HG03103 (cell line): ENCODE results near the gene TSC22D1.
A peak's percentile ranks its signal among the peaks of the same experiment; 100 is the strongest.
"Not testable (repeated sequence)": the region's sequence is repeated elsewhere in the genome, so short reads cannot be mapped to it uniquely, and the experiment has no call there.

Source experiments
- ATAC-seq: cut with Tn5 transposase; IDR thresholded peaks from one replicate; pipeline ENCODE4 v1.9.1; 2021; ENCODE audit warnings: low read depth; ENCODE audit not compliant: unreplicated experiment

TSC22D1 gene

DNA sequence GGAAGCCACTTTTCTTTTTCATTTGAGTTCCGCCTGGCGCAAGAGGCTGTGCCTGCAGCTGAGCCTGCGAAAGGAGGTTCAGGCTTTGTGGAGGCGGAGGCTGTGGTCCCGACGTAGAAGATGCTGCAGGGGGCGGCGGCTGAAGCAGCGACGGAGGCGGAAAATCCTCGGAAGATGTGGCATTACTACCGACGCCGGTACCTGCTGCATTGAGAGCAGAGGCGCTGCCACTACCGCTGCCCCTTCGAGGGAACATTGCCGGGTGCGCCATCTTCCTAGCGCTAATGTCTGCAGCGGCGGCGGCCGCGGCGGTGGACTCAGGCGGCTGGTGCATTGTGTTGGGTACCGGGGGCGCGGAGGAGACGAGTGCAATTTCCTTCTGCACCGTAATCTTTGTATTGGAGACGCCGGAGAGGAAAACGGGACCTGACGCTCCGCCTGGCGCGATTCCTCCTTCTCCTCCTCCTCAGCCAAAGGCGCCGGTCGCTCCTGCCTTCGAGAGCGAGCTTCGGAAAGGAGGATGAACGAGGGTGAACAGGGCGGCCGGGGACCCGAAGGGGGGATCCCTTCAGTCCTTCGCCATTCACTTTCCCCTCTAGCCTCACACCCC lies at the start of gene TSC22D1:
TSS of gene TSC22D1 (minus strand) at position 590 of the 610 bp plus-strand sequence. CDS start at position 334, 256 bp downstream.
- ATAC-seq: no peak

GRCh38 chr13:44622708-44623107 lies 46.6 kb upstream of the TSC22D1 start:
- ATAC-seq: no peak

DNA sequence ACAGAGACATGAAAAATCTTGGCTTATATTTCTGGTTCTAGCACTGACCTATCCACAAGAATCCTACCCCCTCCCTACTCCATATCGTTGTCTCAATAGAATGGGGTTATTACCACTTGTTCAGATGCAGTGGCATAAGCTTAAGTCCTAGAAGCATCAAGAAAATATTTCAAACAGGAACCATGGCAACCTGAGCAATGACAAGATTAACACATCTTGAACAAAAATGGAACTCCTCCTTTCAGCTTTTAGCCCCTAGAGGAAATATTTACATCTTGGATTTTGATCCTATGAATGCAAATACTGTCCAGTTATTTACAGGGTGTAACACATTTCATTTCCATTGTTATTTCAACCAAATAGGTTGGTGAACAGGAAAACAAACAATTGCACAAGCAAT lies 46.1 kb upstream of the TSC22D1 start:
- ATAC-seq: no peak

DNA sequence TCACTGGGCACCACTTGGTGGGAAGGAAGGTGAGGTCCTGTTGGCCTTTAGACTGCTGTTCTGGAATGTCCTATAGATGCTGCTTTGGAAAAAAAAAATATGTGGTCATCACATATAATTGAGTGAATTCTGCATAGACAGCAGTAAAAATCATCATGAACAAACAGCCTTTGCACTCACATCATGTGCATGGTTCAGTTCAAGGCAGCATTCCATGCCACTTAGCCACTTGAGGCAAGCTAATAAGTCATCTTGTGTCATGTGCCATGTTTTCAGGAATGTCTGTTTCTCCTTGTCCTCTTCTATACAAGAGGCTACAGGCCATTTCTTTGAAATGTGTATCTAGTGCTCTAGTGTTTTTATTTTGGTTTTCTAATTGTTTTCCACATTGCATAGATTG lies 43.9 kb upstream of the TSC22D1 start:
- no peak for ATAC-seq

DNA sequence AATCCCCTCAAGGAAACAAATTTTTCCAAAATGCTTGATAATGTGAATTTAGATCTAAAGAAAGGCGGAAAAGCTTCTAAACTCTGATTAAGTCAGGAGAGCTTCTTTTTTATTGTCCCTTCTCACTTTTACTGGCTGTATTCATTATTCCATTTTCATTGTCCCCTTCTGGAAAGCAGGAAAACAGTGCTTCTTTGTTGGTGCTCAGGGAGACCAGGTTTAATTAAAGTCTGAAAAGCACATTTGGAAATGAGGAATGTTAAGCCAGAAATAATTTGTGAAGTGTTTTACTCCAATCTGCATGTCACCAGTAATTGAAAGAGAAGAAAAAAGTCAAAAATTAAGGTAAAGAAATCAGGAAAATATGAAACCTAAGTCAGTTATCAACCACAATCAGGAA lies 43.5 kb upstream of the TSC22D1 start:
- ATAC-seq: no peak

GRCh38 chr13:44618326-44618725 lies 42.2 kb upstream of the TSC22D1 start:
- ATAC-seq: no peak

- ATAC-seq: no peak
These were observed 41.5 kb upstream of the TSC22D1 start for GRCh38 chr13:44617648-44618047.

DNA sequence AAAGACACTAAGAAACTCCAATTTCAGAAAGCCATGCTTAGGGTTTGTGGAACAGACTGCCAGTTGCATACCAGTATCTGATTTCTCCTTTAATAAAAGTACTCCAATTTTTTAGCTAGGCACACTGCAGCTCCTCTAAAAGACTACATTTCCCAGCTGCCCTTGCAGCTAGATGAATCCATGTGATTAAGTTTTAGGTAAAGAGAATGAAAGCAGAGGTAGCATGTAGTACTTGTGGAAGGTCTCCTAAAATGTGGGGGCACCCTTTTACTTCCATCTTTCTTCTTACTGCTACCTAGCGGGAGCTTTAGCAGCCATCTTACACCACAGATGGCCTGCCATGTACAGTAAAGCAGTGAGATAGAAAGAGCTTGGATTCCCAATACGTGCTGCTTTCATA lies 33.0 kb upstream of the TSC22D1 start:
- no peak for ATAC-seq

GRCh38 chr13:44605721-44606120 lies 29.6 kb upstream of the TSC22D1 start:
- ATAC-seq: no peak

DNA sequence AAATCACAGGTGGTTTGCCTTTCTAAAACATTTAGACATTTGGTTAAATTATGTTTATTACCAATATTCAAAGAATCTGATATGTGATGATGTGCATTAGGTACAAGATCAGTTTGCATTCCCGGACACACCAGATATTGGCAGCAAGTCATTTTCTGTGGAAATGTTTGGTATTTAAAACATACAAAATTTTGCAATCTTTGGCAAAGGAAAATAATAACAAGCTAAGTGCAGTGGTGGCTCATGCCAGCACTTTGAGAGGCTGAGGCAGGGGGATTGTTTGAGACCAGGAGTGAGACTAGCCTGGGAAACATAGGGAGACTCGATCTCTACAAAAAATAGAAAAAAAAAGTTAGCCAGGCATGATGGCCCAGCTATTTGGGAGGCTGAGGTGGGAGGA lies 29.1 kb upstream of the TSC22D1 start:
- ATAC-seq: no peak

DNA sequence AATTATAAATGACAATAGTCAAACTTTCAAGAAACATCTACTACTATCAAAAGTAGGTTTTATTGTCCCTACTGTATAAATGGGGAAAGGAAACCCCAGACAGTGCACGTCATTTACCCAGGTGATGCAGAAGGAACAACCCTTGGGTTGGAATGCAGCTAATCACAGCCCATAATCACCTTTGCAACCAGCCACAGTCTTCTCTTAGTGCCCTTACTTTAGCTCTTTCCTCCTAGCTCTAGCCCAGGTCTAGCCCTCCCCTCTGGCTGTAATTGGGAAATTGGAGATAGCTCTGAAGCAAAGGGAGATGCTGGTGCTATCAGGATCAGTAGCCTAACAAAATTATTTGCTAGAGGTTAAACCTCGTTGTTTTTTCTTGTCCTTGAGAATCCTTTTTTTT lies 25.5 kb upstream of the TSC22D1 start:
- no peak for ATAC-seq

DNA sequence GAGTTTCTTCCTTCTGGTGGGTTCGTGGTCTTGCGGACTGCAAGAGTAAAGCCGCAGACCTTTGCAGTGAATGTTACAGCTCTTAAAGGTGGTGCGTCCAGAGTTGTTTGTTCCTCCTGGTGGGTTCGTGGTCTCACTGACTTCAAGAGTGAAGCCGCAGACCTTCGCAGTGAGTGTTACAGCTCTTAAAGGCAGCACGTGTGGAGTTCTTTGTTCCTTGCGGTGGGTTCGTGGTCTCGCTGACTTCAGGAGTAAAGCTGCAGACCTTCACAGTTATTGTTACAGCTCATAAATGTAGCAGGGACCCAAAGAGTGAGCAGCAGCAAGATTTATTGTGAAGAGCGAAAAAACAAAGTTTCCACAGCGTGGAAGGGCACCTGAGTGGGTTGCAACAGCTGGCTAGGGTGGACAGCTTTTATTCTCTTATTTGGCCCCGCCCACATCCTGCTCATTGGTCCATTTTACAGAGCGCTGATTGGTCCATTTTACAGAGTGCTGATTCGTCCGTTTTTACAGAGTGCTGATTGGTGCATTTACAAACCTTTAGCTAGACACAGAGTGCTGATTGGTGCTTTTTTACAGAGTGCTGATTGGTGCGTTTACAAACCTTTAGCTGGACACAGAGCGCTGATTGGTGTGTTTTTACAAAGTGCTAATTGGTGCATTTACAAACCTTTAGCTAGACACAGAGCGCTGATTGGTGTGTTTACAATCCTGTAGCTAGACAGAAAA lies 17.9 kb upstream of the TSC22D1 start:
- ATAC-seq: not testable (repeated sequence)

- no peak for ATAC-seq
These were observed 16.2 kb upstream of the TSC22D1 start for GRCh38 chr13:44592216-44592847.

GRCh38 chr13:44591316-44591715 lies 15.2 kb upstream of the TSC22D1 start:
- ATAC-seq: no peak

GRCh38 chr13:44583137-44583536 lies 7.0 kb upstream of the TSC22D1 start:
- ATAC-seq: no peak

DNA sequence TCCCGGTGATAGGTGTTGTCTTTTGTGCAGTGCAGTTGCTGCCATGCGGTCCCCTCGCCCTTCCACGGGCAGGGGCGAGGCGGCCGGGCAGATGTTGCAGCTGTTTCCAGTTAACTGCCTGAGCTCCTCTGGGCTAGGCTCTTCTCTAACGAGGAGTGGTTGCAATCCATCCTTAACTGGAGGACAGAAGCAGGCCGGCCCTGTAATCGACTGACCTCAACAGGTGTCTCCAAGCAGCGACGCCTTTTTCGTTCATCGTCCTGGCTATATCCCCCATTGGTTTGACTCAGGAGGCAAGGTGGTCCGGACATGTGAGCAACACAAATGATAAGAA lies 1.9 kb upstream of the TSC22D1 start:
- no peak for ATAC-seq

DNA sequence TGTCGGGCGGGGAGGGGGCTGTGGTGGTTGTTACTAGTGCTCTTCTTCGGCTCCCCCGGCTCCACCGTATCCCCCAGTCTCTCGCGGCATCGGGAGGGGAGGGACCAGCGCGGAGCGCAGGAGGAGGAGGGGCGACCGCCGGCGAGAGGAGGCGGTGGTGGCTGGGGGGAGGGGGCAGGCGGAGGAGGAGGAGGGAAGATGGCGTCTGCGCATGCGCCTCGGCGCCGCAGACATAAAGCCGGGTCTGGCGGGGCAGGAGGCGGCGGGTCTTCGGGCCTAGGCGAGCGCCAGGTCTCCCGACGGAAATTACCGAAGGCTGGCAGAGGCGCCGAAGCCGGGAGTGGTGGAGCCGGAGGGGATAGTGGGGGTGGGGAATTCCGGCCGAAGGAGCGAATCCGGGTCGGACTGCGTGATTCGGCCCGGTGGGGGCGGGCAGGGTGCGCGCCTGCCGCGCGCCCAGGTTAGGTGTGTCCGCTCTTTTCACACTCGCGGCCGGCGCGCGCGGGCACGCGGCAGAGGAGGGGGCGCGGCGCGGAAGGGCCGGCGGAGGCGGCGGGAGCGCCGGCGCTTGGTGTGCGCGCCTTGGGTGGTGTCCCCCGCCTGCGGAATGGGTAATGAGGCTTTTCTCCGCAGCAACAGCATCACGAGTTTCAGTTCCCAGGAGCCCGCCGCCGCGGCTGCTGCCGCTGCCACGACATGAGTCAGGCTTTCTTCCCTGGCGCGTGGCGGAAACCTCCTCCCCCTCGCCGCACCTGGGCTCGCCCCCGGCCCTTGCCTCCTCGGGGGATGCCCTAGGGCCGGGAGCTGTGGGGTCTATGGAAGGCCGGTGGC lies 1.3 kb upstream of the TSC22D1 start:
- peak; percentile 50 for ATAC-seq

DNA sequence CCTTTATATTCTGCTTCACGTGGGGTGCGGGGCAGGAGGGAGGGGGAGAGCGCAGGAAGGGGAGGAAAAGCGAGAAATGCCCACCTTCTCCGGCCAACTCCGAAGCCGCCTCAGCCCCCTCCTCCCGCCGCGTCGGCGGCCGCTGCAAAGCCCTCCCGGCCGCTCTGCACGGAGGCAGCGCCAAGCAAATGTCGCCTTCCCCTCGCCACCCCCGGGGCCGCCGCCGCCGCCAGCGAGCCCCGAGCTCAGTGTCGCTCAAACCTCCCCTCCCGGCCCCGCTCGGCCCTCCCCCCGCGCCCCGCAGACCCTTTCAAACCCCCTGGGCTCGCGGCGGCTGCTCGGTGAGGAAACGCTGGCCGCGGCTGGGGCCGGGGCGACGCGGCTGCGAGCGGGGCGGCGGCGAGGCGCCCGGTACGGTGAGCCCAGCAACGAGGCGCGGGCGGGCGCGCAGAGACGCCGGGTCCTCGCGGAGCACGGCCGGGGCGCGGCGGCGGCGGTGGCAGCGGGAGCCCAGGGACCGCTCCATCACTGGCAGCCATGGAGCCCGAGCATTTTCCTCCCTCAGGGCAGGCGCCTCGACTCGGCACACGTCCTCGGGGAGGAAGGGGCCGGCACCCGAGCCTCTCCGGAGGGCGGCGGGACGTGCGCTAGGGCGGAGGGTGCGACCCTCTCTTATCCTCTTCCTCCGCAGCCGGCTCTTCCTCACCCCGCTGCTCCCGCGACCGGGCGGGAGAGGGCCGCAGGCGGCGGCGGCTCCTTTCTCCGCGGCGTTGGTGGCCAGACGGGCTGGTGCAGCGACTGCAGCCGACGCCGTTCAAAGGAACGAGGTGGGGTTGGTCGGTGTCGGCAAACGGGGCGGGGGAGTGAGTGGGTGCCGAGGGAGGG lies 463 bp upstream of the TSC22D1 start:
- ATAC-seq: peak; percentile 16

- ATAC-seq: no peak
These were observed 1.1 kb downstream of the TSC22D1 start for GRCh38 chr13:44575035-44575434.

DNA sequence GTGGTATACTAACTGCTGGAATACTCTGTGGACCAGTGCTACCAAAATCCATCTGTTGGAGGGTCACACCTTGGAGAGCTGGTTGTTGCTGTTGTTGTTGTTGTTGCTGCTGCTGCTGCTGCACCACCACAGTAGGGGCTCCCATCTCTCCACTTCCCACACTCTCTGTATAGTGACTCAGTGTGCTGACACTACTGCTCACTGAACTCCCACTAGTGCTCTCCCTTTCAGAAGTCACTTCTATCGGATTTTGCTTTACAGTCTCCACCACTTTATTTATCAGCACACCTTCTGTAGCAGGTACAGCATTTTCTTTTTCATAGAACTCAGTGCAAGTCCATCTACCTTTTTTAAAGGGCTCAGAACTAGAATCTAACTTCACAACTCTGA lies 1.7 kb downstream of the TSC22D1 start:
- no peak for ATAC-seq
